Heart right ventricle (tissue), 16 donors: ENCODE data around the gene RNASEH2A. TPM values are rescaled to one million over a fixed set of nuclear protein-coding genes. Genes with fewer than 3 reads are reported as not detected.

ENCODE experiments used
- ATAC-seq, 8 donors: fragments of 200-7000 bp; cut with Tn5 transposase; one replicate each; pipeline ENCODE4 v1.9.1; 2020; ENCODE audit warnings: mild to moderate bottlenecking in 8 of 8, moderate library complexity in 8 of 8, moderate number of reproducible peaks in 1 of 8
- DNase-seq, 2 donors: peaks; one replicate each; pipeline ENCODE4 v3.0.0-alpha.2; 2020
- H3K27ac ChIP-seq, 10 donors: fragments of 200-600 bp; sonication (generic) in 2 of 10; one replicate each; pipeline versions ENCODE4 v1.5.0 to v1.8.0; 2020 to 2022; ENCODE audit warnings: mild to moderate bottlenecking in 3 of 10
- H3K27me3 ChIP-seq, 7 donors: fragments of 200-600 bp; one replicate each; pipeline ENCODE4 v1.8.0; 2021 to 2022; ENCODE audit warnings: mild to moderate bottlenecking in 2 of 7
- H3K36me3 ChIP-seq, 9 donors: fragments of 200-600 bp; sonication (generic) in 1 of 9; one replicate each; pipeline versions ENCODE4 v1.5.0 to v1.8.0; 2020 to 2022; ENCODE audit warnings: mild to moderate bottlenecking in 2 of 9
- H3K4me1 ChIP-seq, 9 donors: fragments of 200-600 bp; sonication (generic) in 1 of 9; one replicate each; pipeline versions ENCODE4 v1.5.0 to v1.8.0; 2020 to 2022; ENCODE audit warnings: mild to moderate bottlenecking in 4 of 9
- H3K4me3 ChIP-seq, 10 donors: fragments of 200-600 bp; sonication (generic) in 2 of 10; one replicate each; pipeline versions ENCODE4 v1.5.0 to v1.8.0; 2020 to 2022; ENCODE audit warnings: mild to moderate bottlenecking in 7 of 10, moderate library complexity in 2 of 10
- H3K9me3 ChIP-seq, 11 donors: fragments of 200-600 bp in 10 of 11; sonication (generic) in 2 of 11; one replicate each; pipeline versions ENCODE4 v1.5.0 to v1.8.0; 2013 to 2022; ENCODE audit warnings: mild to moderate bottlenecking in 2 of 11, control low read depth in 1 of 11, moderate library complexity in 1 of 11
- CTCF ChIP-seq, 9 donors: fragments of 200-600 bp; sonication (generic) in 2 of 9; IDR thresholded peaks; one replicate each; pipeline versions ENCODE4 v1.5.0 to v1.8.0; 2021 to 2022; ENCODE audit warnings: antibody characterized with exemption in 9 of 9, mild to moderate bottlenecking in 5 of 9, moderate library complexity in 1 of 9
- WGBS, 2 donors: extraction: QIAGEN DNeasy Blood & Tissue Kit; methylation state at CpG; one replicate each; pipeline ENCODE4 v1.1.7; 2013; ENCODE audit warnings: inconsistent platforms in 1 of 2; 5-methylcytosine and 5-hydroxymethylcytosine counted together
- intact Hi-C, 10 donors: fragments of 100-400 bp; cut with DNase I; formaldehyde crosslinking; loops; one replicate each; pipeline versions ENCODE4 v1.11.1 to v1.14.2; 2022
- polyA plus RNA-seq, 2 donors: library from polyadenylated mRNA; stranded (reverse); fragments of 200-250 nt; gene quantifications; one replicate each; pipeline ENCODE4 v1.2.3, GENCODE V29; 2013
- total RNA-seq, 10 donors: library from RNA; stranded (reverse); fragmentation: NEBNext Ultra II Directional in 3 of 10; extraction: Animal tissue kit (Norgen Biotek cat#: 25700) in 3 of 10; gene quantifications; one replicate each; pipeline versions ENCODE4 v1.2.1 to v1.2.4, GENCODE V29; 2021 to 2023
- donor health status: Arrhythmogenic right ventricular cardiomyopathy.
- donor health status: ischemic (EF 13 %, LVEDD 7.1; RV severe dilation, severe dysfunction).
- donor health status: healthy with polysubstance abuse.
- donor health status: DM: no; HTN: yes; CAD: no.
- donor health status: DM: no; HTN: no; CAD: no.
- donor health status: ischemic (EF 25% LVEDD 6.9; RV normal size, moderate dysfunction).
- donor health status: ischemic (EF 25% LVEDD 5.7; RV mildly dilated, moderate dysfunction).
- donor health status: healthy.
- donor health status: DM: yes; HTN: yes; CAD: no.
- donor health status: Ischemic cardiomyopathy.
- donor health status: ischemic (EF 35%, LVEDD 5.7; RV mildly dilated, moderate dysfunction).
- donor health status: nonischemic (EF 11% LVEDD 7.7; RV severe dilation, severe dysfunction).
- donor health status: DM: yes; HTN: yes; CAD: no.
- donor health status: PGD.
- donor health status: ischemic (EF 29% LVEDD 5.4; RV normal size, mild dysfunction).
- donor health status: nonischemic (EF 23%, LVEDD 6.1; RV moderate dilation, normal function).

The RNASEH2A gene
- total and polyA plus RNA-seq, 12 donors, result 1.9 to 6.9 (median 4.1) TPM

GRCh38 chr19:12763100-12763499, 43.3 kb upstream of the RNASEH2A start:
- Histone ChIP-seq H3K27me3 (no peaks in the 10 kb centered on the region), H3K4me1 (peaks cover 0 to 36% (median 4%) of the 10 kb centered on the region in 9 donors), H3K27ac (peak overlapping the region; percentile 63 to 91 (median 80)), H3K4me3 (no peak overlapping the region), H3K9me3 (no peaks in the 10 kb centered on the region), H3K36me3 (peaks cover 0 to 69% (median 15%) of the 10 kb centered on the region in 9 donors)
- 67 to 69% methylated on average over 11 of the region's 11 CpGs for WGBS, 2 donors
- intact Hi-C loops, result loop anchor here in 7 of 10 donors (5.0 kb wide), 2 partner anchors 34 to 84 kb away; no protein-coding TSS in a partner anchor
- no peak for TF ChIP-seq CTCF (IDR thresholded peaks at IDR 0.05)
- DNase-seq (peak; percentile 72), ATAC-seq (peak; percentile 66 to 94 (median 80))

- ATAC-seq, result no peak
- no peak for TF ChIP-seq CTCF (IDR thresholded peaks at IDR 0.05)
- peak overlapping the region in 1 of 10 donors; percentile 1 for H3K27ac ChIP-seq
- H3K36me3 ChIP-seq, result peaks cover 0 to 84% (median 15%) of the 10 kb centered on the region in 9 donors
- WGBS, 2 donors, result 96 to 98% methylated on average over 16 of the region's 16 CpGs
- no peak overlapping the region for H3K4me3 ChIP-seq
- peaks cover 0 to 35% (median 4%) of the 10 kb centered on the region in 9 donors for H3K4me1 ChIP-seq
- no peaks in the 10 kb centered on the region for H3K27me3 ChIP-seq
- H3K9me3 ChIP-seq, result no peaks in the 10 kb centered on the region
- no peak for DNase-seq
- intact Hi-C loops, result loop anchor here (5.0 kb wide), 4 partner anchors 33 to 83 kb away; partner anchors contain the start of genes PRDX2 (in 2 of the 10) and THSD8 (in 2 of the 10)
These were observed 41.7 kb upstream of the RNASEH2A start for GRCh38 chr19:12764698-12765097.

- WGBS, 2 donors, result 23 to 38% methylated on average over 30 of the region's 30 CpGs
- H3K27me3 ChIP-seq, result no peaks in the 10 kb centered on the region
- peak overlapping the region in 7 of 10 donors; percentile 28 to 59 (median 44) for H3K4me3 ChIP-seq
- peak in 7 of 8 donors; percentile 67 to 90 (median 77) for ATAC-seq
- H3K4me1 ChIP-seq, result peaks cover 0 to 39% (median 4%) of the 10 kb centered on the region in 9 donors
- no peaks in the 10 kb centered on the region for H3K9me3 ChIP-seq
- peaks cover 0 to 98% (median 15%) of the 10 kb centered on the region in 9 donors for H3K36me3 ChIP-seq
- TF ChIP-seq CTCF (IDR thresholded peaks at IDR 0.05), result peak in 7 of 9 donors; percentile 71 to 99 (median 88)
- peak overlapping the region in 9 of 10 donors; percentile 31 to 83 (median 53) for H3K27ac ChIP-seq
- intact Hi-C loops, result loop anchor here in 4 of 10 donors (5.0 kb wide), 3 partner anchors 36 to 81 kb away; partner anchors contain the start of genes PRDX2 (in 2 of the 4) and THSD8 (in 2 of the 4)
- peak; percentile 85 to 91 for DNase-seq
These were observed 40.3 kb upstream of the RNASEH2A start for GRCh38 chr19:12766051-12766521.

- Histone ChIP-seq H3K27ac (no peak overlapping the region), H3K4me3 (no peak overlapping the region), H3K27me3 (no peaks in the 10 kb centered on the region), H3K36me3 (peaks cover 0 to 88% (median 11%) of the 10 kb centered on the region in 9 donors), H3K4me1 (peaks cover 0 to 46% (median 6%) of the 10 kb centered on the region in 9 donors), H3K9me3 (no peaks in the 10 kb centered on the region)
- DNase-seq, result no peak
- no peak for ATAC-seq
- intact Hi-C loops, result loop anchor here in 4 of 10 donors (5.0 kb wide), 3 partner anchors 35 to 80 kb away; partner anchors contain the start of genes PRDX2 (in 2 of the 4) and THSD8 (in 2 of the 4)
- WGBS, 2 donors, result 93 to 94% methylated on average over 11 of the region's 11 CpGs
- no peak for TF ChIP-seq CTCF (IDR thresholded peaks at IDR 0.05)
These were observed 39.2 kb upstream of the RNASEH2A start for GRCh38 chr19:12767150-12767549.
